GM18526 (cell line): ENCODE results near the gene ROR1.

Experiments used
- POLR2A ChIP-seq: IDR thresholded peaks from 3 replicates; pipeline ENCODE4 v1.6.1; 2011; ENCODE audit not compliant: insufficient read length; ENCODE audit errors: extremely low read depth

ROR1 gene

DNA sequence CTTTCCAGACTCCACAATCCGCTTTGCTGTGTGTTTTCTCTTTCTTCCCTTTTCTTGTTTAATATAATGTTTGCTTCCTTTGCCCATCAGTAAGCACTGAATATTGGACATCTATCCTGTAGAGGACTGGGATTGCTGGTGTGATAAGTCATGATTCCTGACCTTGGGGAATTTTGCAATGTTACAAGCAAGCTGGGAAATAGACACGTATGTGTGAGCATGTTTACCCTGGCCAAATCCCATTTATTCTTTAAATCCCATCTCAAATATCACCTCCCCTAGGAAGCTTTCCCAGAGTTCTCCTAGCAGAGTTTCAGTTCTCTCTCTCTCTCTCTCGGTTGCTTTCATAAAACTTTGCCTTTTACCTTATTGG is 155.3 kb downstream of the ROR1 start:
- TF ChIP-seq POLR2A: no peak

GRCh38 chr1:63931468-63931867 is 157.7 kb downstream of the ROR1 start:
- no peak for TF ChIP-seq POLR2A

DNA sequence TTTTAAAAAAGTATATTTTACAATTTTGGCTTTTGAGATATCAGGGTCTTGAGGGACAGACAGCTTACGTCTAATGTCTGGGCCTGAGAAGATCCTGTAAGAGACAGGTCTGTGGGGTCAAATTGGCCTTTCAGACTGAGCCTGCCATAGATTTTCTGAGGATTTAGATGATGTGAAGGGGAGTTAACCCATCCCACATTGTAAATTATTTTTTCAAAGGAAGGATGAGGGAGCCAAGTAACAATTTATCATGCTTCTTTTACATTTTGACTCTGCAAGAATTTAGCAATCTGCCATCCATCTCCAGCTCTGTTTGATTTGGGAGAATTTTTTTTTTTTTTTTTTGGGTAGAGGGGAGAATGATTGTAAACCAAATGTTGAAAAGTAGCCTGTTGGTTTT is 160.9 kb downstream of the ROR1 start:
- TF ChIP-seq POLR2A: no peak

- TF ChIP-seq POLR2A: no peak
These were observed 161.3 kb downstream of the ROR1 start for GRCh38 chr1:63935143-63935542.

GRCh38 chr1:63935553-63935952 is 161.7 kb downstream of the ROR1 start:
- no peak for TF ChIP-seq POLR2A

DNA sequence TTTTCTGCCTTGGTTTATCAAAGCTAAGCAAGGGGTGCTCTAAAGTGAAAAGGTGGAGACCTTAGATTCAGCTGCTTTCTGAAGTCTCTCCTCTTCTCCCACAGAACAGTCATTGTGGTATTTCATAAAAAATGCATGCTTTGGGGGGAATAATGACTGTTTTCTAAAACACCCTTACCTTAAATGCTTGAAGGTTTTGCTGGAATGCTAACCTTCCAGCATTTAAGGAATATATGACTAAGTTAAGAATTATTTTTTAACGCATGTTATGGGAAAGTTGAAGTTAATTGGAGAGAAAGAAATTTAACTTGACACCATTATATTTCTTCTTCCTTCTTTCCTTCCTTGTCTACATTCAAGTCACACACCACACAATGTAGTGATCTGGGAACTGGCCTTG is 162.5 kb downstream of the ROR1 start:
- TF ChIP-seq POLR2A: no peak

- TF ChIP-seq POLR2A: no peak
These were observed 163.0 kb downstream of the ROR1 start for GRCh38 chr1:63936801-63937200.

GRCh38 chr1:63937461-63938022 is 163.7 kb downstream of the ROR1 start:
- TF ChIP-seq POLR2A: no peak

- TF ChIP-seq POLR2A: no peak
These were observed 166.6 kb downstream of the ROR1 start for GRCh38 chr1:63940440-63940839.

DNA sequence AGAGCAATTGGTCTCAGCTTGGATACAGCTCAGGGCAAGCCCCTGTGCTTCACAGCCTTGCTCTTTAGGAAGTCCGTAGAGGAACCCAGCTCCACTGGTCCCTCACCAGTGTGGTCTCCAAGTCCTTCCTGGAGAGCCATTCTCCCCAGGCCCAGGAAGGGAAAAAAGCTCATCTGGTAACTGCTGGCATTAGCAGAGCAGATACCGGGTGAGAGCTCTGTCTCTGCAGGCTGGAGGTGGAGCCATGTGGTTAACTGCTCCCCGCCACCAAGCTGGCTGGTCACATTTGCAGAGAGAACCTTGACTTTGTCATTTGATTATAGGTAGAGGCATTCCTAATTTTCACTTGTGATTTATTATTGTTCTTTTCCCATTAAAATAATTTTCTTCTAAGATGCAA is 169.6 kb downstream of the ROR1 start:
- no peak for TF ChIP-seq POLR2A

DNA sequence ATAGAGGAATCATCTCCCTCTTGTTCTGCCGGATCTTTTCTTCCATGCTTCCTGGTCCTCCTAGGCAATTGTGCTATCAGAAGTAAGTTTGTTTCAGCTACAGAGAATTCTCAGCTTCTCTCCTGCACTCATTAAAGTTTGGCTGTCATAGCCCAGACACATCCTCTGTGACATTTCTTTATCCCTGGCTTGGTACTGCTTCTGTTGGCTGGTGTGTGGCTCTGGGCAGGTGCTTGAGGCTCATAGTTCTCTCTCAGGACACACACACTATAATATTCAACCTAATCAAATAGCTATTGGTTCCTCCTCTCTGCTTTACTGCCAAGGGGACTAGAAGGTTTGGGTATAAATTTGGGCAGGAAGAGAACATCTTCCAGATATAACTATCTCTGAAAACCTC is 172.1 kb downstream of the ROR1 start:
- TF ChIP-seq POLR2A: no peak

DNA sequence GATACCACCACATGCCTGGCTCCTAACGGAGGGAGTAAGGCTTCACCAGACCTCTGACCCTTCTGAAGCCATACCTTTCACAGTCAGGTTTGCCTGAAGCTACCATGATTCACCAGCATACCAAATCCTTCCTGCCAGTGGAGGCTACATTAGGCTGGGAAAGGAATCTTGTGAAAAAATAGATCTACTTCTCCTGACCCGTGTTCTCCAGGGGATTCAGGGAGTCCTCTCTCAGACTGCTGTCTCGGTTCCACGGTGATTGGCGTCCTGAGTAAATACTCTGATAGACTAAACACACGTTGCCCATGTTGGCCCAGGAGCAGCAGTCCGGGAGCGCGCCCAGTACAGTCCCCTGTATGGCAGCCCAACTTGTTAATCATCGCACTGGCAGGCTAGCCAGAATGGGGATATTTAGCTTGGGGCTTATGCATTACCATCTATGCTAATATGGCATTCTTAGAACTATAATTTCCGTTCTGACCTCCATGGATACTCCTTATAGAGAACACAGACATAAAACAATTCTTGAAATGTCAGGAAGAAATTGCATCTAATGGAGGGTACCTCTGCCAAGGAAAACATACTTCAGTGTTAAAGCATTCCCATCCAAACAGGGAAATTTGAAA is 173.2 kb downstream of the ROR1 start:
- no peak for TF ChIP-seq POLR2A

GRCh38 chr1:63947904-63948303 is 174.1 kb downstream of the ROR1 start:
- no peak for TF ChIP-seq POLR2A

- TF ChIP-seq POLR2A: no peak
These were observed 176.2 kb downstream of the ROR1 start for GRCh38 chr1:63950023-63950422.

DNA sequence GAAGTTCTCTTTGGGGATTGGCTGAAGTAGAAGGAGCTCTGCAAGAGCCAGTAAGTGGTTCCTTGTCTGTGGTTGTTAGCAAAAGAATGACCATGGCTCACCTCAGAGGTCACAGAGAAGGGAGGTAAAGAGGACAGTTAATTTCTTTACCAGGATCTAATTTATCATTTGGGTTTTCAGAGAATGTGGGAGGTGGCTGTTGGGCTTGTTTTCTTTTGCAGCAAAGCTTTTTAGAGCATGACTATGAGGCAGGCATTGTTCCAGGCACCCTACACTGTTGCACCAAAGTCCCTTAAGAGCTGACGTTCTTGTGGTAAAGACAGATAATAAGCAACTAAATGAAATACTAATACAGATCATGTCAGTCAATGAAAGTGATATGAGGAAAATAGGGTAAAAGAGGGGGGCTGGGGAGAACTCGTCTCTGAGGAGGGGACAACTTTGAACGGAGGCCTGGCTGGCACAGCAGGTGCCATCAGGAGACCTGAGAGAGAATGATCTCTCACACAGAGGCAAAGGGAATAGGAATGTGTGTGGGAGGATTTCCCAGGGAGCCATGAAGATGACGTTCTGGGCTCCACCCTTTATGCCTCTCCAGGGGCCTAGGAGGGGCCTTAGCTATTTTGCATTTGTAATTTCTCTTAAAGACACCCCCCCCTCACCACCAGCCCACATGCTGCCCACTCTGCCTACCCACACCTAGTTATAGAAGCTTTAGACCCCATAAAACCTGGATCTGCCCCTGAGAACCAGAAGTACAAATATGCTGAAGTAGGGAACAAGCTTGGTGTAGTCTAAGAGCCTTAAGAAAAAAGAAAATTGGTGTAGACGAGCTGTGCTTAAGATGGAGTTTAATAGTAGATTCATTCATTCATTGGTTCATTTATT is 177.5 kb downstream of the ROR1 start:
- no peak for TF ChIP-seq POLR2A

- no peak for TF ChIP-seq POLR2A
These were observed 180.4 kb downstream of the ROR1 start for GRCh38 chr1:63954187-63954586.

- TF ChIP-seq POLR2A: no peak
These were observed 181.7 kb downstream of the ROR1 start for GRCh38 chr1:63955370-63956145.
